GM15510 (cell line): ENCODE results near the gene IDUA.
A peak's percentile ranks its signal among the peaks of the same experiment; 100 is the strongest.

ENCODE experiments used
- POLR2A ChIP-seq: IDR thresholded peaks from 3 replicates; pipeline ENCODE4 v1.6.1; 2011; ENCODE audit warnings: borderline replicate concordance; ENCODE audit not compliant: insufficient read length; ENCODE audit errors: extremely low read depth

IDUA gene

DNA sequence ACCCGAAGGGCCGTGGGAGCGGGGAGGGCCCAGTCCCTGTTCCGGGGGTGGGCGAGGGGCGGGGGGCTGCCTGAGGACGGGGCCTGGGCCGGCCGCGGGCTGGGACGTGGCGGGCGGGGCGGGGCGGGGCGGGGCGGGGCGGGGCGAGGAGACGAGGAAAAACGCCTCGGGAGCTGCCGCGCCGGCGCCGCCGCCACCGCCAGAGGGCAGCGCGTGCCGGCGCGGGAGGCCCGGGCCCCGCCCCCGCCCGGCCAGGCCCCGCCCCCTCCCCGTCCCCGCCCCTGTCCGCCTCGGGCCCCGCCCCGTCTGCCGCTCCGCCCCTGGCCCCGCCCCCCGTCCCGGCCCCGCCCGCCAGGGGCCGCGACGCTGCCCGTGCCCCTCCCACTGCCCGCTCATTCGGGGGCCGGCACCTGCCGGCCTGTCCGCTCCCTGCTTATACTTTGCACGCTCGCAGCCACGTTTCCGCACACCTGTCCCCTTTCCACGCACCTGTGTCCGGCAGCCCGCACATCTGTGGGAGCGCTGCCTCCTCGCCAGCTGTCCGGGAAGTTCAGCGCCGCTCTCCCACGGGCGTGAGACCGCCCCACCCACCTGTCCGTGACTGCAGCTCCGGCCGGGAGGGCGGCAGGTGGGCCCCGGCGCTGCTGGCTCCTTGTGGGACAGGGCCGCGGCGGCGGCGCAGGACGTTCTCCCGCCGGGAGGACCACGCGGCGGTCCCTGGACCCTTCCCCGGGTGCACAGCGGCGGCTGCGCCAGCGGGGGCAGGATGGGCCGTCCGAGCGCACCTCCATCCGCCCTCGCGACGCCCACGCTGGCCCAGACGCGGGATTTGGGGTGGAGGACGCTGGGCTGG, 22.9 kb downstream of the IDUA start:
- no peak for TF ChIP-seq POLR2A

DNA sequence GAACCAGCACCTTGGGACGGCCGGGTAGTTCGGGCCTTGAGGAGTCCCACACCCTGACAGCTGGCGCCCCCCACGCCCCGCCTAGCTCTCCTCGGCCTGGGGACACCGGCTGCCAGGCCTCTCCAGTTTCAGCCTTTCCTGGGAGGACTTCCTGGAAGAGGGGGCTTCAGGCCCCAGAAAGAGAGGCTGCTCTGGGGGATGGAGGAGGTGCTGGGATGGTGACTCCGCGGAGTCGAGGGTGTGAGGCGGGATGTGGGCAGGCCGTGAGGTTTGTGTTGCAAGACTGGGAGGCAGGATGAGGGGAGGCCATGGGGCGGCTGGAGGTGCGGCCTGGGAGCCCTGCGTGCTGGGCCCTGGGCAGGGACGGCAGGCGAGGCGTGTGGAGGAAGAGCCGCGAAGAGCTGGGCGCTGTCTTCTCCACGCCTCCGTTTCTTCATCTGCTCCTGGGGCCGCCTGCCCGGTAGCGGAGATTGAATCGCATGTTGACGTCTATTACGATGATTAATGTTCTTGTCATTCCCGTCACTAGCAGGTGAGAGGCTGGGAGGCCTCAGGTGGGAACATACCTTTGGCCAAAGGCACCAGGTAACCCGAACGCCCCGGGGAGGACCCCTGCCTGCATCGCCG, 23.7 kb downstream of the IDUA start:
- TF ChIP-seq POLR2A, result no peak

DNA sequence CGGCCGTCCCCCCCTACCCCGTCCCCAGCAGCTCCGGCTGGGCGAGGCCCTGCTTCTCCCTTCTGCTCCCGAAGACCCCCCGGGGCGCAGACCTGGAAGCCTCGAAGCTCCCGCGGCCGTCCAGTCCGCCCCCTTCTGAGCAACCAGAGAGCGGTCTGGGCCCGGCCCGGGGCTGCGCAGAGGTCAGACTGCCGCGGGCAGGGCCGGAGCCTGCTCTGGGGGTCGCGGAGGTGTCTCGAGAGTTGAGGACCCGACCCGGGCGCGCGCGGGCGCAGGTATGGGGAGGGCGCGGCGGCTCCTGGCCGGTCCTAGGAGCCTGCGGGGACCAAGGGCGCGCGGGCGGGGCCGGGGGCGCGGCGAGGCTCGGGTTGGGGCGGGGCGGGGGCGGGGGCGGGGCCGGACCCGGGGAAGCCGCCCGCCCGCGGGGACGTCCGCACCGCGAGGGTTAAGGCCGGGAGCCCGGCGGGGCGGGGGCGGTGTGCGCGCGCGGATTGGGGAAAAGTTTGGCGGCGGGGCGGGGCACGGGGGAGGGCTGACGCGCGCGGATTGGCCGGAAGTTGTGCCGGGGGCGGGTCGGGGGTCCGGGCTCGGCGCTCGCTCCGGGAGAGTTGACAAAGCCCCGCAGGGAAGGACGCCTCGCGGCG, 24.3 kb downstream of the IDUA start, which contains the start of gene FGFRL1:
Gene FGFRL1 (plus strand): TSS at position 605 of the 644 bp plus-strand sequence. CDS start 860 bp downstream, outside the sequence.
- TF ChIP-seq POLR2A, result peak; percentile 33

DNA sequence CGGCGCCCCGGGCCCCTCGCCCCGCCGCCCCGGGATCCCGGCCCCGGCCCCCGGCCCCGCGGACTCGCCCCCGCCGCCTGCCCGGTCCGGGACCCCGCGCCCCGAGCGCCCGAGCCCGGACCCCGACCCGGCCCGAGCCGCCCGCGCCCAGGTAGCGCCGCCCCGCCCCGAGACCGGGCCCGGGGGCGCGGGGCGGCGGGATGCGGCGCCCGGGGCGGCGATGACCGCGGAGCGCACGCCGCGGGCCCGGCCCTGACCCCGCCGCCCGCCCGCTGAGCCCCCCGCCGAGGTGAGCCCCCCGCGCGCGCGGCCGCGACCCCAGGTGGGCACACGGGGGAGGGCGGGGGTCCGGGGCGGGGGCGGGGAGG, 24.8 kb downstream of the IDUA start:
- no peak for TF ChIP-seq POLR2A

DNA sequence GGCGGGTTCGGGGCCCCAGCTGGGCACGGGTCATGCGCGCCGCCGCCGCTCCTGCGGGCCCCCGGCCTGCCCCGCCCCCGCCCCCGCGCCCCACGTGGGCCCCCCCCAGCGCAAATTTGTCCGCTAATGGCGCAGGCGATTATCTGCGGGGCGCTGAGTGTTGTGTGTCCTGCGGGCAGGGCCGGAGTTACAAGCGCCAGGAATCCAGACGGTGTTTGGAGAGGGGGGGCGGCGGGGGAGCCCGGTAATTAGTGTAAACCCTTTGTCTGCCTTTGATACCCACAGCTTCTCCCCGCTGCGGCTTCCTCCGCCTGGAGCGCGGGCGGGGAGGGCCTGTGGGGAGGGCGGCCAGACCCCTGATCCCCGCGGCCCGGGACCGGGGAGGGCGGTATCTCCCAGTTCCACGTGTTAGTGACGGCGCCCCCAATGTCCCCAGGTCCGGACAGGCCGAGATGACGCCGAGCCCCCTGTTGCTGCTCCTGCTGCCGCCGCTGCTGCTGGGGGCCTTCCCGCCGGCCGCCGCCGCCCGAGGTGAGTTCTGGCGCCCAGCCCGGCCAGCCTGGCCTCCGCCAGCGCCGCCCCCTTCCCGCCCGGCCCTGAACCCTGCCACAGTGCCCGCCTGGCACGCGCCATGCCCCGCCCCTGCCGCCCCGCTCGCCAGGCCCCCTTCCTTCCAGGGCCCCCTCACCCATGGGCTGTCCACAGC, 25.3 kb downstream of the IDUA start:
- TF ChIP-seq POLR2A, result no peak

DNA sequence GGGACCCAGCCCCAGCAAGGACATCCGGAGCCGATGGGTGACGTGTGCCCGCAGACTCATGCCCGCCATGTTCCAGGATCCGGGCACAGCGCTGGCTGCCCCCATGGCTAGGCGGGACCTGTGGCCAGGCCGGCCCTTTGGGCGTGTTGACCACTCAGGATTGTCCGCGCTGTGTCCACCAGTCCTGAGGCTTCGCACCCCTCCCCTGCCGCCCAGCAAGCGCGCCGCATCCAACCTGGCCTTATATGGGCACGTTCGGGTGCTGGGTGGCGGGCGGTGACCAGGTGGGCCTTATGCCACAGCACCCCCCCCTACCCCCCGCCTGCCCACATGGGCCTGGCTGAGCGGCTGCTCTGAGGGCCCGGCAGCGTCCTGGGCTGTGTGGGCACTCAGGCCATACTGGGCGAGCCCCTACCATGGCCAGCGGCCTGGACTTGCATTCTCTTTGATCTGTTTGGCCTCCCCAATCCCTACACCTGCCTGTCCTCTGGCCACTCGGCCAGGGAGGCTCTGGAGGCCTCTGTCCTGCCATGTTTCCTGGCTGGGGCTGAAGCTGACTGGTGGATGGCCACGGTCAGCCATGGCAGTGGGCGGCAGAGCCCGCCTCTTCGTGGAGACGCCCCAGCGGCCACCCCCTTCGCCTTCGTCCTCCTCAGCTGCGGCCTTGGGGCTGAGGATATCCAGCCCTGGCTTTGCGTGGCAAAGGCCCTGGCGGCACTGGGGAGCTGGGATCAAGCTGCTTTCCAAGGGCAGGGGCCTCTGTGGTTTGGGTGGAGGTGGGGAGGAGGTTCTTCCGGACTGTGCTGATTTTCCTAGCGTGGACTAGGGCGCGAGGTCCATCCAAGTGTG, 26.6 kb downstream of the IDUA start:
- TF ChIP-seq POLR2A, result no peak

DNA sequence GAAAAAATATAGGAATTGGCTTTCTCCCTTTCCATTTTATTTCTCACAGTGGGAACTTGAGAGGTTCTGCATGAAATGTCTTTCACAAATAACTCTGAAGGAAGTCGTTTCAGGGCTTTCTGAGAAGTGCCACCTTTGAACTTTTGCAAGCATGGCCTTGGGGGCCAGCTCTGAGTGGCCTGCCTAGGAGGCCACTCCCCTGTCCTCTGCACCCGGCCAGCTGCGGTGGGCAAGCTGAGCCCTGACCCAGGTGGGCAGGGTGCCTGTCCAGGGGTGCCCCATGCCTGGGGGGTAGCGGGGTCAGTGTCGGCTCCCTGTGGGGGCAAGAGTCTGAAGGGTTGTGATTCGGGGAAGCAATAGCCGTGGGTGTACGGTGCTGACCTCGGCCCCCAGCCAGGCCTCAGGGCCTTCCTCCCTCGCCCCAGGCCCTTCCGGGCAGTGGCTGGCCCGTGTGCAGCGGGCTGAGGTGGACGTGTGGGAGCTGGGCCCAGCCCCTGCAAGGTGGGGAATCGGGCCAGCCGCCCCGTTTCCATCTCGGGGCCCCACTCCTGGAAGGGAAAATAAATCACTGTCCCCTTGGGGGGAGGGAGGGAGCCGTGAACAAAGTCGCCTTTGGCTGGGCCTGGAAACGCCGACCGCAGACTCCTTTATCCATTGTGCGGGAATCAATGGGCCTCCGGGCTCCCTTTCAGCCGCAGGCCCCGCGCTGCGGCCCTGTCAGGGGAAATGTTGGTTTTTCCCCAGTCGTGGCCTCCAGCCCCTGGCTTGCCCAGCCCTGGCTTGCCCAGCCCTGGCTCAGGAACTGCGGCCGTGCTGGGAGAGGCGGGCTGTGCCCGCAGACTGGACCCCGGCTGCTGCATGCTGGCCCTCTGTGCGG, 27.7 kb downstream of the IDUA start:
- no peak for TF ChIP-seq POLR2A

DNA sequence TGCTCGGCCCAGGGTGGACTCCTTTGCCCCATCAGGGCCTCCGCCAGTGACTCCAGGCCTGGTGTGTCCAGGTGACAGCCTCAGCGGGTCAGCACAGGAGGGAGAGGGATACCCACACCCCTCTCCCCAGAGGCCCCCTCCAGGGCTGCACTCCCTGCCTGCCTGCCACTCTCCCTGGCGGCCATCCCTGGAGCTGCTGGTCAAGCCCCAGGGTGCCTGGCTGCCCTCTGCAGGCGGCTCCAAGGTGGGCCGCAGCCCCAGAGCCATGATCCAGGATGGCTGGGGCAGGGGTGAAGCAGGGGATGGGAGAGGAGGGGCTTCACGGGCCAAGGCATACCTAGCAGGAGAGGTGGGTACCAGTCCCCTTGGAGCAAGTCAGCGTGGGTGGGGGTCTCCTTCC, 28.3 kb downstream of the IDUA start:
- no peak for TF ChIP-seq POLR2A

DNA sequence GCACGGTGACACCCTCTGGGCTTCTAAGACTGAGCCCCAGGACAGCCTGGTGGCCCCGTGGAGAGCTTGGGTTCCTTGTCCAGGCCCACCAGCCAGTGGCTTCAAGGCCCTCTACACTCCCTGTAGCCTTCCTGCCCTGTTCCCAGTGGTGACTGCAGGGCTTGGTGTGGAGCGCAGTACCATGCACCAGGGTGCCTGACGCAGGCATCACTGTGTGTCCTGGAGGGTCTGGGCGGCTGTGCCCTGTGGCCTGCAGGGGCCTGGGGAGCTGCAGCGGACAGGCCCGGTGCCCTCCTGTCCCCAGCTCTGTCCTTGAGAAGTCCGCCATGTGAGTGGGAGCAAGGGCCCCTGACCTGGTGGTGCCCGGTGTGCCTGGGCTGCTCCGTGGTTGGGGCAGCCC, 28.9 kb downstream of the IDUA start:
- no peak for TF ChIP-seq POLR2A

DNA sequence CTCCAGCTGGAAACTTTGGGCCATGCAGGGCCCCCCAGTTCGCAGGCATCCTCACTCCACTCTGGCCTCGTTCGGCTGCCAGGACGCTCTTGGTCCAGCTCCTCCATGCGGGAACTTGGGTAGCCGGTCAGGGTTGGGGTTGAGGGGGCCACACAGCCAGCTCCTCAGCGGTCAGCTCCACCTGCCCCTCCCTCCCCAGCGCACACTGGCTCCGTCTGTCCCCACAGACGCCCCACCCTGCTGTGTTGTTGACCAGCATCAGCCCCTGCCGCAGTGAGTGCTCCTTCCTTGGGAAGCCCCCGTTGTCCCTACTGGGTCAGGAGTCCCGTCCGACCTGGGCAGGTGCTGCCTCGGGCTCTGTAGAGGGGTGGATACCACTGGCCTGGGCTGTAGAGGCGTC, 30.4 kb downstream of the IDUA start:
- TF ChIP-seq POLR2A, result no peak

DNA sequence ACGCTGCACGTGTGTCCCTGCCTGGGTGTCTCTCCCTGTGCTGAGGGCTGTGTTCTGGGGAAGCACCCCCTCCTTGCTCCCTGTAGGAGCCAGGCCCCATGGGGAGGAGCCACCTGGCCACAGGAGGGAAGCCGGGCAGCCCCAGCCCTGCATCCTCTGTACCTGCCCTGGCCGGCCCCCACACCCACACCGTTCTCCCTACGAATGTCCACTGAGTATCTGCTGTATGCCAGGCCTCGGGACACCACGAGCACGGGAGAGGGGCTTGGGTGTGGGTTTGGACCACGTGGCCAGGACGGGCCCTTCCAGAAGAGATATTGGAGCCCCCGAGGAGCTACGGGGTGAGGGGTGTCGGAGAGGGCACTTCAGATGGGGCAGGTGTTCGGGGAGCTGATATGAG, 30.9 kb downstream of the IDUA start:
- TF ChIP-seq POLR2A, result no peak

DNA sequence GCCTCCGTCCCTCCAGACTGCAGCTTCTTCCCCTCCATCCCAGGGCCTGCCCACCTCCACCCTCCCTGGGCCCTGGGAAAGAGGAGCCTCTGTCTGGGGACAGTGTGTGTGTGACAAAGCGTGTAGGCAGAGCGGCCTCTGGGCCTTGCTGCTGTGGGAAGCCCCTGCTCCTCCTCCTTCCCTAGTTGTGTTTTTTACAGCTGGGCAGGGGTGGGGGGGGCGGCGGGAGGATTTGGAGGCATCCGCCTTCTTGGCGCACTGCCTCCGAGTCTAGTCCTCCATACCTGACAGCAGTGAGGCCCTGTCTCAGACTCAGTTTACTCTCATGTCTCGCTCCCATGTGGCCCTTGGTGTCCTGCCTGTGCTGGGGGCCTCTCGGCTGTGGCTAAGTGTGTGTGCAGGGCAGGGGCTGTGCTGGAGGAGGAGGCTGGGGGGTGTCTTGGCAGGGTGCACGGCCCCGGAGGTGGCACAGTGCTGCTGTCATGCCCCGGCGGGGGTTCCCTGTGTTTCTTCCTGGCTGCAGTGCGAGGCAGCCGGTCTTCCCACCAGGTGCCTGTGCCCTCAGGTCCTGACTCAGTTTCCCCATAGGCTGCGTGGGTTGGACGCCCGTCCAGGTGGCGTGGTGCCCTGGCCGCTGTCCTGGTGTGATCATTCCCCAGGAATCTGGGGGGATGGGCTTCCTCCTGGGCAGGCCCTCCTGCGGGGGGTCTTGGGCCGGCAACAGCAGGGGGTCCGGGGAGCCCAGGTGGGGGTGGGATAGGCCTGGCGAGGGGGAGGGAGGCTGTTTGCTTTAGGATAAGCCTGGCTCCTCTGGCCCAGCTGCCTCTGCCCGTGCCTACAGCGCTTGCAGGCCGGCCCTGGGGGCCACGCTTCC, 31.5 kb downstream of the IDUA start:
- TF ChIP-seq POLR2A, result no peak

DNA sequence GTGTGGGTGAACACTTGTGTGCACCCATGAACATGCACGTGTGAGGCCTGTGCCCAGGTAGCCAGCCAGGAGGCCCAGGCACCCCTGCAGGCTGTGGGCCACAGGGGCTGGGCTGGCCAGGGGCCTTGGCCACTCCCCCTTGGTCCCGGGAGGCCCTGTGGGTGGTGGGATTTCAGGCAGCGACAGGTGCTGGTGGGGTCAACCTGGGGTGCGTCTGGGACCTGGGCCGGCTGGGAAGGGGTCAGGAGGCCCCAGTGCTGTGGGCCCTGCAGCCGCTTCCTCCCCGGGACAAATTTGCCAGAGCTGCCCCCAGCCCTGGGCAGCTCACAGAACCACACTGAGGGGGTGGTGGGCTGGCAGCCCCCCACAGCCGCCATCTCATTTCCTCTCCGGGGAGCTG, 32.5 kb downstream of the IDUA start:
- TF ChIP-seq POLR2A, result no peak
